Osteoblast (primary cell): ENCODE results near the gene GPR61. TPM values are rescaled to one million over a fixed set of nuclear protein-coding genes. Genes with fewer than 3 reads are reported as not detected.

Experiments
- DNase-seq: peaks from one replicate; pipeline ENCODE4 v3.0.0; 2011; ENCODE audit warnings: low spot score, mixed read lengths; ENCODE audit not compliant: insufficient read length; ENCODE audit errors: missing footprints
- H2AFZ ChIP-seq: 2 replicates; pipeline ENCODE4 v1.6.0; 2011; ENCODE audit warnings: mild to moderate bottlenecking, low read length
- H3K27ac ChIP-seq: 2 replicates; pipeline ENCODE4 v1.5.1; 2011; ENCODE audit warnings: mild to moderate bottlenecking, low read depth, low read length, moderate library complexity
- H3K27me3 ChIP-seq: 2 replicates; pipeline ENCODE4 v1.6.0; 2012; ENCODE audit warnings: mild to moderate bottlenecking, control low read depth, inconsistent platforms, low read length, moderate library complexity; ENCODE audit not compliant: insufficient read depth
- H3K36me3 ChIP-seq: 2 replicates; pipeline ENCODE4 v1.5.1; 2011; ENCODE audit warnings: mild to moderate bottlenecking, low read length, control low read depth, moderate library complexity; ENCODE audit not compliant: insufficient read depth
- H3K4me1 ChIP-seq: 2 replicates; pipeline ENCODE4 v1.5.1; 2011; ENCODE audit warnings: mild to moderate bottlenecking, low read length, control low read depth, moderate library complexity; ENCODE audit not compliant: insufficient read depth
- H3K4me2 ChIP-seq: 2 replicates; pipeline ENCODE4 v1.6.0; 2011; ENCODE audit warnings: mild to moderate bottlenecking, low read length; ENCODE audit not compliant: insufficient read depth
- H3K4me3 ChIP-seq: fragments of 200-600 bp; sonication (generic); 3 replicates; pipeline ENCODE4 v1.5.1; 2012; ENCODE audit warnings: mild to moderate bottlenecking, low read length, inconsistent platforms; ENCODE audit not compliant: insufficient read depth
- H3K79me2 ChIP-seq: 2 replicates; pipeline ENCODE4 v1.6.0; 2012; ENCODE audit warnings: mild to moderate bottlenecking, low read length, control low read depth, inconsistent platforms; ENCODE audit not compliant: insufficient read depth
- H3K9me3 ChIP-seq: 2 replicates; pipeline ENCODE4 v1.5.1; 2011; ENCODE audit warnings: low read depth, low read length, control low read depth
- H4K20me1 ChIP-seq: 2 replicates; pipeline ENCODE4 v1.6.0; 2012; ENCODE audit warnings: mild to moderate bottlenecking, low read length, control low read depth; ENCODE audit not compliant: insufficient read depth
- CTCF ChIP-seq: IDR thresholded peaks from 2 replicates; pipeline ENCODE4 v1.5.1; 2011; ENCODE audit warnings: mild to moderate bottlenecking, low read depth, low read length, moderate library complexity; ENCODE audit errors: extremely low read depth
- total RNA-seq: library from RNA; depleted of rRNA; stranded (reverse); fragments of >200 nt; gene quantifications from 2 replicates; pipeline ENCODE4 v1.2.3, GENCODE V29; 2012

The GPR61 gene
- total RNA-seq, 1 donor = not detected

- H3K79me2 ChIP-seq = peaks cover 34% of the 10 kb centered on the region
- DNase-seq = peak; percentile 76
- H3K27me3 ChIP-seq = no peaks in the 10 kb centered on the region
- no peaks in the 10 kb centered on the region for H3K4me1 ChIP-seq
- TF ChIP-seq CTCF = peak; percentile 46
- no peak overlapping the region for H3K4me2 ChIP-seq
- H3K36me3 ChIP-seq = peaks cover 35% of the 10 kb centered on the region
- H4K20me1 ChIP-seq = peaks cover 26% of the 10 kb centered on the region
- H2AFZ ChIP-seq = no peak overlapping the region
- H3K9me3 ChIP-seq = no peaks in the 10 kb centered on the region
- no peak overlapping the region for H3K4me3 ChIP-seq
- no peak overlapping the region for H3K27ac ChIP-seq
Observed at GRCh38 chr1:109499661-109500536, 39.8 kb upstream of the GPR61 start.

- no peaks in the 10 kb centered on the region for H3K4me1 ChIP-seq
- no peak overlapping the region for H2AFZ ChIP-seq
- H3K27me3 ChIP-seq = no peaks in the 10 kb centered on the region
- no peak for TF ChIP-seq CTCF
- H3K79me2 ChIP-seq = peaks cover 24% of the 10 kb centered on the region
- H3K27ac ChIP-seq = no peak overlapping the region
- peak; percentile 62 for DNase-seq
- H3K36me3 ChIP-seq = peaks cover 34% of the 10 kb centered on the region
- H4K20me1 ChIP-seq = peaks cover 21% of the 10 kb centered on the region
- no peak overlapping the region for H3K4me3 ChIP-seq
- no peak overlapping the region for H3K4me2 ChIP-seq
- no peaks in the 10 kb centered on the region for H3K9me3 ChIP-seq
Observed at GRCh38 chr1:109500941-109501381, 38.7 kb upstream of the GPR61 start.

GRCh38 chr1:109501644-109502363 lies 37.9 kb upstream of the GPR61 start:
- no peaks in the 10 kb centered on the region for H3K4me1 ChIP-seq
- H4K20me1 ChIP-seq = peaks cover 19% of the 10 kb centered on the region
- no peak overlapping the region for H3K4me2 ChIP-seq
- peak; percentile 23 for DNase-seq
- peaks cover 15% of the 10 kb centered on the region for H3K79me2 ChIP-seq
- no peaks in the 10 kb centered on the region for H3K27me3 ChIP-seq
- no peak overlapping the region for H3K27ac ChIP-seq
- H3K9me3 ChIP-seq = no peaks in the 10 kb centered on the region
- no peak overlapping the region for H2AFZ ChIP-seq
- H3K4me3 ChIP-seq = no peak overlapping the region
- no peak for TF ChIP-seq CTCF
- H3K36me3 ChIP-seq = peaks cover 26% of the 10 kb centered on the region

GRCh38 chr1:109502364-109502851 lies 37.3 kb upstream of the GPR61 start:
- Histone ChIP-seq H3K4me1 (no peaks in the 10 kb centered on the region), H3K27me3 (no peaks in the 10 kb centered on the region), H4K20me1 (peaks cover 13% of the 10 kb centered on the region), H3K27ac (no peak overlapping the region), H3K4me3 (no peak overlapping the region), H3K9me3 (no peaks in the 10 kb centered on the region), H3K79me2 (peaks cover 11% of the 10 kb centered on the region), H2AFZ (no peak overlapping the region), H3K36me3 (peaks cover 20% of the 10 kb centered on the region), H3K4me2 (no peak overlapping the region)
- DNase-seq = peak; percentile 51
- no peak for TF ChIP-seq CTCF
